WTC11 (cell line): ENCODE measurements around the gene PCDH9. TPM values are rescaled to one million over a fixed set of nuclear protein-coding genes. Genes with fewer than 3 reads are reported as not detected.
A peak's percentile ranks its signal among the peaks of the same experiment; 100 is the strongest.

Source experiments
- ATAC-seq: fragments of 200-7000 bp; cut with Tn5 transposase; 2 replicates; pipeline ENCODE4 v1.10.0; 2021; ENCODE audit warnings: mild to moderate bottlenecking, moderate library complexity
- CTCF ChIA-PET: fragments of 300-600 bp; sonication (Branson Sonifier 250); formaldehyde crosslinking; loops from one replicate; lab custom pipeline; 2021; ENCODE audit warnings: antibody characterized with exemption; lab: Charles Lee
- POLR2A ChIA-PET: fragments of 350-600 bp; sonication (Branson Sonifier 250); formaldehyde crosslinking; loops from one replicate; lab custom pipeline; 2021; ENCODE audit warnings: antibody characterized with exemption; lab: Charles Lee
- DNase-seq: peaks from one replicate; pipeline ENCODE4 v3.0.0; 2021; ENCODE audit warnings: low spot score
- H3K27ac Mint-ChIP-seq: 2 replicates; pipeline ENCODE4 v1.8.0; 2021; ENCODE audit warnings: mixed read lengths
- H3K27me3 Mint-ChIP-seq: 2 replicates; pipeline ENCODE4 v1.8.0; 2021; ENCODE audit warnings: low read depth, mild to moderate bottlenecking, moderate library complexity, mixed read lengths
- H3K36me3 Mint-ChIP-seq: 2 replicates; pipeline ENCODE4 v1.8.0; 2021; ENCODE audit warnings: mixed read lengths
- H3K4me1 Mint-ChIP-seq: 2 replicates; pipeline ENCODE4 v1.8.0; 2022; ENCODE audit warnings: mixed read lengths
- H3K4me3 Mint-ChIP-seq: 2 replicates; pipeline ENCODE4 v1.8.0; 2021; ENCODE audit warnings: mild to moderate bottlenecking, moderate library complexity, mixed read lengths
- H3K9me3 Mint-ChIP-seq: 2 replicates; pipeline ENCODE4 v1.8.0; 2021; ENCODE audit warnings: mixed read lengths
- ATF1 ChIP-seq: sonication (generic); formaldehyde crosslinking; IDR thresholded peaks from 2 replicates; pipeline ENCODE4 v1.8.1; 2023; ENCODE audit warnings: mild to moderate bottlenecking, moderate library complexity, missing genetic modification reagents
- E2F4 ChIP-seq: sonication (generic); formaldehyde crosslinking; IDR thresholded peaks from 2 replicates; pipeline ENCODE4 v1.8.1; 2022; ENCODE audit warnings: low read depth, mild to moderate bottlenecking, moderate library complexity, missing genetic modification reagents, borderline replicate concordance
- EMX1 ChIP-seq: fragments of 250-450 bp; sonication (Bioruptor Pico); IDR thresholded peaks from 2 replicates; pipeline ENCODE4 v1.8.0; 2021; ENCODE audit warnings: mild to moderate bottlenecking
- GRHL2 ChIP-seq: fragments of 250-450 bp; sonication (Bioruptor Pico); IDR thresholded peaks from 2 replicates; pipeline ENCODE4 v1.8.0; 2022; ENCODE audit warnings: mild to moderate bottlenecking, moderate library complexity; ENCODE audit not compliant: insufficient replicate concordance, severe bottlenecking
- HMGA2 ChIP-seq: fragments of 250-450 bp; sonication (Bioruptor Pico); IDR thresholded peaks from 2 replicates; pipeline ENCODE4 v1.4.0; 2021; ENCODE audit warnings: mild to moderate bottlenecking, moderate library complexity
- JAZF1 ChIP-seq: fragments of 250-450 bp; sonication (Bioruptor Pico); IDR thresholded peaks from 2 replicates; pipeline ENCODE4 v1.9.0; 2021; ENCODE audit warnings: moderate library complexity, mild to moderate bottlenecking, inconsistent platforms
- NFE2L1 ChIP-seq: sonication (generic); formaldehyde crosslinking; IDR thresholded peaks from 2 replicates; pipeline ENCODE4 v1.8.1; 2023; ENCODE audit warnings: missing genetic modification reagents
- NR1H2 ChIP-seq: sonication (generic); formaldehyde crosslinking; IDR thresholded peaks from 2 replicates; pipeline ENCODE4 v1.9.0; 2021; ENCODE audit warnings: mild to moderate bottlenecking, moderate library complexity, missing genetic modification reagents
- PRRX2 ChIP-seq: fragments of 250-450 bp; sonication (Bioruptor Pico); IDR thresholded peaks from 2 replicates; pipeline ENCODE4 v1.8.0; 2021; ENCODE audit warnings: mild to moderate bottlenecking
- STAT6 ChIP-seq: sonication (generic); formaldehyde crosslinking; conservative IDR thresholded peaks from 2 replicates; pipeline ENCODE4 v1.8.1; 2023; ENCODE audit warnings: mild to moderate bottlenecking, low read depth, missing genetic modification reagents, moderate library complexity
- TEAD4 ChIP-seq: sonication (generic); formaldehyde crosslinking; IDR thresholded peaks from 2 replicates; pipeline ENCODE4 v1.8.0; 2022; ENCODE audit warnings: mild to moderate bottlenecking, missing genetic modification reagents
- ZBTB21 ChIP-seq: sonication (generic); formaldehyde crosslinking; IDR thresholded peaks from 2 replicates; pipeline ENCODE4 v1.8.1; 2023; ENCODE audit warnings: mild to moderate bottlenecking, missing genetic modification reagents, borderline replicate concordance
- ZNF121 ChIP-seq: sonication (generic); formaldehyde crosslinking; IDR thresholded peaks from 2 replicates; pipeline ENCODE4 v1.8.0; 2023; ENCODE audit warnings: missing genetic modification reagents
- ZNF317 ChIP-seq: sonication (generic); formaldehyde crosslinking; IDR thresholded peaks from 2 replicates; pipeline ENCODE4 v1.8.1; 2023; ENCODE audit warnings: low read depth, mild to moderate bottlenecking, moderate library complexity, missing genetic modification reagents, borderline replicate concordance
- total RNA-seq: library from RNA; stranded (reverse); gene quantifications from 3 replicates; pipeline ENCODE4 v1.2.3, GENCODE V29; 2021
- TF ChIP-seq, protein P1 (sequence below): sonication (generic); formaldehyde crosslinking; IDR thresholded peaks from 2 replicates; pipeline ENCODE4 v1.8.0; 2022; ENCODE audit warnings: missing genetic modification reagents
- TF ChIP-seq, protein P2 (sequence below): sonication (generic); formaldehyde crosslinking; IDR thresholded peaks from 2 replicates; pipeline ENCODE4 v1.8.0; 2023; ENCODE audit warnings: mild to moderate bottlenecking, missing genetic modification reagents

Gene PCDH9
- total RNA-seq, 1 experiment from 2014 or later = 0.48 TPM

- Mint-ChIP-seq H3K4me3 (no peak overlapping the region), H3K9me3 (peaks cover 3% of the 10 kb centered on the region; the same call in 1 of the 2 replicates), H3K27me3 (no peaks in the 10 kb centered on the region), H3K27ac (no peak overlapping the region), H3K36me3 (no peaks in the 10 kb centered on the region), H3K4me1 (no peaks in the 10 kb centered on the region)
- DNase-seq (no peak), ATAC-seq (peak; percentile 36; the same call in 1 of the 2 replicates)
- POLR2A ChIA-PET = no interaction called here
- CTCF ChIA-PET = no interaction called here
- TF ChIP-seq JAZF1 (CRISPR knock-in tag) = no peak
Observed at GRCh38 chr13:67001363-67001762, 228.8 kb downstream of the PCDH9 start.

DNA sequence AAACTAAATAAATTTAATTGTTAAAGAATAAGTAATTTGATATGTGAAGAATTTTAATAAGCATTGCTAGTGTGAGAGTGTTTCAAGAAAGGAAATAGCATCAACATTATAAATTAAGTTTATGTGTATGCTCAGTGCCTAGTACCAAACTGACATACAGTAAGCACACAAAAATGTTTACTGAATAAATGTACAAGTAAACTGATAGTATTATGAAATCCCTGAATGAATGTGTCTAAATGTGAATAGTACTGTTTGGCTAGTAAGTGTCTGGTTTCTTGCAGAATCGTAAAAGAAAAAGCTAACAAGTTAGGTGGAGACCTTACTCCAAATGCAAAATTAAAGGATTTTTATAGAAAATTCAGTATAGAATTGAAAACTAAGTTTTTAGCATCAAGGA lies 233.6 kb downstream of the PCDH9 start:
- ChIA-PET POLR2A (no interaction called here), CTCF (no interaction called here)
- Mint-ChIP-seq H3K4me1 (peaks cover 13% of the 10 kb centered on the region), H3K4me3 (no peak overlapping the region), H3K27ac (no peak overlapping the region), H3K36me3 (no peaks in the 10 kb centered on the region), H3K27me3 (no peaks in the 10 kb centered on the region), H3K9me3 (peaks cover 3% of the 10 kb centered on the region; the same call in 1 of the 2 replicates)
- ATAC-seq = no peak
- DNase-seq = no peak
- no peak for TF ChIP-seq GRHL2
- TF ChIP-seq ZBTB21 (CRISPR knock-in tag) = no peak
- no peak for TF ChIP-seq ZNF317 (CRISPR knock-in tag)
- TF ChIP-seq NR1H2 (CRISPR knock-in tag) = no peak
- no peak for TF ChIP-seq PRRX2 (CRISPR knock-in tag)
- TF ChIP-seq ZNF121 (CRISPR knock-in tag) = no peak
- no peak for TF ChIP-seq EMX1 (CRISPR knock-in tag)
- TF ChIP-seq, all 79 proteins: peak for 0

GRCh38 chr13:66995203-66995611 lies 234.9 kb downstream of the PCDH9 start:
- ChIA-PET POLR2A (no interaction called here), CTCF (no interaction called here)
- Mint-ChIP-seq H3K36me3 (no peaks in the 10 kb centered on the region), H3K27me3 (no peaks in the 10 kb centered on the region), H3K27ac (no peak overlapping the region), H3K4me3 (no peak overlapping the region), H3K4me1 (peaks cover 13% of the 10 kb centered on the region), H3K9me3 (peaks cover 3% of the 10 kb centered on the region; the same call in 1 of the 2 replicates)
- DNase-seq (no peak), ATAC-seq (no peak)
- TF ChIP-seq ATF1 (no peak), ZBTB21 (CRISPR knock-in tag) (no peak)
- TF ChIP-seq, protein P1, sequence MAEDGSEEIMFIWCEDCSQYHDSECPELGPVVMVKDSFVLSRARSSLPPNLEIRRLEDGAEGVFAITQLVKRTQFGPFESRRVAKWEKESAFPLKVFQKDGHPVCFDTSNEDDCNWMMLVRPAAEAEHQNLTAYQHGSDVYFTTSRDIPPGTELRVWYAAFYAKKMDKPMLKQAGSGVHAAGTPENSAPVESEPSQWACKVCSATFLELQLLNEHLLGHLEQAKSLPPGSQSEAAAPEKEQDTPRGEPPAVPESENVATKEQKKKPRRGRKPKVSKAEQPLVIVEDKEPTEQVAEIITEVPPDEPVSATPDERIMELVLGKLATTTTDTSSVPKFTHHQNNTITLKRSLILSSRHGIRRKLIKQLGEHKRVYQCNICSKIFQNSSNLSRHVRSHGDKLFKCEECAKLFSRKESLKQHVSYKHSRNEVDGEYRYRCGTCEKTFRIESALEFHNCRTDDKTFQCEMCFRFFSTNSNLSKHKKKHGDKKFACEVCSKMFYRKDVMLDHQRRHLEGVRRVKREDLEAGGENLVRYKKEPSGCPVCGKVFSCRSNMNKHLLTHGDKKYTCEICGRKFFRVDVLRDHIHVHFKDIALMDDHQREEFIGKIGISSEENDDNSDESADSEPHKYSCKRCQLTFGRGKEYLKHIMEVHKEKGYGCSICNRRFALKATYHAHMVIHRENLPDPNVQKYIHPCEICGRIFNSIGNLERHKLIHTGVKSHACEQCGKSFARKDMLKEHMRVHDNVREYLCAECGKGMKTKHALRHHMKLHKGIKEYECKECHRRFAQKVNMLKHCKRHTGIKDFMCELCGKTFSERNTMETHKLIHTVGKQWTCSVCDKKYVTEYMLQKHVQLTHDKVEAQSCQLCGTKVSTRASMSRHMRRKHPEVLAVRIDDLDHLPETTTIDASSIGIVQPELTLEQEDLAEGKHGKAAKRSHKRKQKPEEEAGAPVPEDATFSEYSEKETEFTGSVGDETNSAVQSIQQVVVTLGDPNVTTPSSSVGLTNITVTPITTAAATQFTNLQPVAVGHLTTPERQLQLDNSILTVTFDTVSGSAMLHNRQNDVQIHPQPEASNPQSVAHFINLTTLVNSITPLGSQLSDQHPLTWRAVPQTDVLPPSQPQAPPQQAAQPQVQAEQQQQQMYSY (CRISPR knock-in tag) = no peak

DNA sequence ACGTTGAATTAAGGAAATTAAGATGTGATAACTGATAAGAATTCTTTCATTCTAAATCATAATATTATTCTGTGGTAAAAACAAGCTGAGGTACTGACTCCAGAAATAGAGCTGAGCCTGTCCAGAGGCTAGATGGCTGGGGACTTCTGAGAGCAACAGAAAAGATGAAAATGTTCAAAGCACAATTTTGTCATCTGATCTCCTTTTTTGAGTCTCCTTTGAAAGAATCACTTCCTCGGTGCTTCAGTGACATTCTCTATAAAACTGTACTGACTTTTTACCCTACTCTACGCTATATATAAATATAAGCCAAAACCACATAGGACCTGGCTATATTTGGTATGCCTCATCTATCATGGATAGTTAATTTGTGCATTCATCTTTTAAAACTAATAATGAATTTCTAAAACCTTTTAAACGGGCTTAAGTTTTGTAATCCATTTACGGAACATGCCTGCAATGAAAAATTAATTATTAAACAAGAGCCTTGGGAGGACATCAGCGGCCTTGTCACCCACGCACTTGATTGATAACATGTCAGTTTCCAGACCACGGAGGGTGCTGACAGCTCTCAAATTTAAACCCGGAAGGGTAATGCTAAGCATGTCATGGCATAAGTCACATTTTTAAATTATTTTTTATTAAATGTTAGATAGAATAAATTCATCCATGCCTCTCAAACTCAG lies 235.5 kb downstream of the PCDH9 start:
- ATAC-seq (peak; percentile 9; the same call in 1 of the 2 replicates), DNase-seq (no peak)
- peaks cover 3% of the 10 kb centered on the region; the same call in 1 of the 2 replicates for H3K9me3 Mint-ChIP-seq
- H3K4me1 Mint-ChIP-seq = peaks cover 13% of the 10 kb centered on the region
- no peak overlapping the region for H3K4me3 Mint-ChIP-seq
- H3K27ac Mint-ChIP-seq = no peak overlapping the region
- CTCF ChIA-PET = interaction anchor here (0.6 to 1.7 kb wide), 37 partner anchors 9 to 502 kb away, joined by 3 to 19 read pairs (median 4); no protein-coding TSS in a partner anchor
- H3K27me3 Mint-ChIP-seq = no peaks in the 10 kb centered on the region
- H3K36me3 Mint-ChIP-seq = no peaks in the 10 kb centered on the region
- TF ChIP-seq HMGA2 (CRISPR knock-in tag) = no peak
- no peak for TF ChIP-seq E2F4
- TF ChIP-seq NFE2L1 (CRISPR knock-in tag) = no peak
- TF ChIP-seq TEAD4 (CRISPR knock-in tag) = no peak
- no peak for TF ChIP-seq STAT6 (CRISPR knock-in tag)
- TF ChIP-seq, protein P2, sequence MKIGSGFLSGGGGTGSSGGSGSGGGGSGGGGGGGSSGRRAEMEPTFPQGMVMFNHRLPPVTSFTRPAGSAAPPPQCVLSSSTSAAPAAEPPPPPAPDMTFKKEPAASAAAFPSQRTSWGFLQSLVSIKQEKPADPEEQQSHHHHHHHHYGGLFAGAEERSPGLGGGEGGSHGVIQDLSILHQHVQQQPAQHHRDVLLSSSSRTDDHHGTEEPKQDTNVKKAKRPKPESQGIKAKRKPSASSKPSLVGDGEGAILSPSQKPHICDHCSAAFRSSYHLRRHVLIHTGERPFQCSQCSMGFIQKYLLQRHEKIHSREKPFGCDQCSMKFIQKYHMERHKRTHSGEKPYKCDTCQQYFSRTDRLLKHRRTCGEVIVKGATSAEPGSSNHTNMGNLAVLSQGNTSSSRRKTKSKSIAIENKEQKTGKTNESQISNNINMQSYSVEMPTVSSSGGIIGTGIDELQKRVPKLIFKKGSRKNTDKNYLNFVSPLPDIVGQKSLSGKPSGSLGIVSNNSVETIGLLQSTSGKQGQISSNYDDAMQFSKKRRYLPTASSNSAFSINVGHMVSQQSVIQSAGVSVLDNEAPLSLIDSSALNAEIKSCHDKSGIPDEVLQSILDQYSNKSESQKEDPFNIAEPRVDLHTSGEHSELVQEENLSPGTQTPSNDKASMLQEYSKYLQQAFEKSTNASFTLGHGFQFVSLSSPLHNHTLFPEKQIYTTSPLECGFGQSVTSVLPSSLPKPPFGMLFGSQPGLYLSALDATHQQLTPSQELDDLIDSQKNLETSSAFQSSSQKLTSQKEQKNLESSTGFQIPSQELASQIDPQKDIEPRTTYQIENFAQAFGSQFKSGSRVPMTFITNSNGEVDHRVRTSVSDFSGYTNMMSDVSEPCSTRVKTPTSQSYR (CRISPR knock-in tag) = no peak
- TF ChIP-seq, all 79 proteins: peak for 0
- POLR2A ChIA-PET = interaction anchor here (0.6 kb wide), 1 partner anchor 28 kb away, joined by 3 read pairs; no protein-coding TSS in a partner anchor
